GM06990 (cell line): Measurements from ENCODE around the gene SLC39A1.

Source experiments
- DNase-seq: peaks from one replicate; pipeline ENCODE4 v3.0.0-alpha.2; 2011; ENCODE audit not compliant: insufficient read length; ENCODE audit errors: extremely low read depth
- H3K27me3 ChIP-seq: replicated peaks from 2 replicates; pipeline ENCODE4 v1.6.0; 2011; ENCODE audit warnings: low read length; ENCODE audit not compliant: control insufficient read depth, insufficient read depth
- H3K36me3 ChIP-seq: 2 replicates; pipeline ENCODE4 v1.5.1; 2011; ENCODE audit warnings: low read length; ENCODE audit not compliant: control insufficient read depth, insufficient read depth
- H3K4me3 ChIP-seq: replicated peaks from 2 replicates; pipeline ENCODE4 v1.5.1; 2011; ENCODE audit warnings: low read depth, mild to moderate bottlenecking, control low read depth, low read length
- TF ChIP-seq, protein P1 (sequence below): IDR thresholded peaks from 2 replicates; pipeline ENCODE4 v1.5.1; 2011; ENCODE audit warnings: low read length, control low read depth, mild to moderate bottlenecking, inconsistent platforms; ENCODE audit not compliant: insufficient read depth, poor library complexity, severe bottlenecking

The SLC39A1 gene

DNA sequence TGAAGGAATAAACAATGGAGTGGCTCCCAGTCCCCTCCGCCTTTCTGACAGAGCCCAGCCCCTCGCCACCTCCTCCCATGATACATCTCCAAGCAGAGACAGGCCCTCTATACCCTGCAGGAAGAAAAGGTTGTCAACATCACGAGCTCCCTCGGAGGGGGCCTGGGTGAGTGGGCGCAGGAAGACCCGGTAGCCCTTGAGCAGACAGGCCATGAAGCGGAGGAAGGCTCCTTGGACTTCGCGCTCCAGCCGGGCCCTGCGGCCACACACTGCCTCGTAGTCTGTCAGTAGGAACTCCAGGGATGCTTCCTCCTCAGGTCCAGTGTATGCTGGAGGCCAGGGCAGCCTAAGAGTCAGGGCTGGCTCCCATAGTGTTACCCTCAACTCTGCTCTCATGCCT lies 23.9 kb downstream of the SLC39A1 start:
- no peaks in the 10 kb centered on the region for H3K27me3 ChIP-seq
- TF ChIP-seq, protein P1, sequence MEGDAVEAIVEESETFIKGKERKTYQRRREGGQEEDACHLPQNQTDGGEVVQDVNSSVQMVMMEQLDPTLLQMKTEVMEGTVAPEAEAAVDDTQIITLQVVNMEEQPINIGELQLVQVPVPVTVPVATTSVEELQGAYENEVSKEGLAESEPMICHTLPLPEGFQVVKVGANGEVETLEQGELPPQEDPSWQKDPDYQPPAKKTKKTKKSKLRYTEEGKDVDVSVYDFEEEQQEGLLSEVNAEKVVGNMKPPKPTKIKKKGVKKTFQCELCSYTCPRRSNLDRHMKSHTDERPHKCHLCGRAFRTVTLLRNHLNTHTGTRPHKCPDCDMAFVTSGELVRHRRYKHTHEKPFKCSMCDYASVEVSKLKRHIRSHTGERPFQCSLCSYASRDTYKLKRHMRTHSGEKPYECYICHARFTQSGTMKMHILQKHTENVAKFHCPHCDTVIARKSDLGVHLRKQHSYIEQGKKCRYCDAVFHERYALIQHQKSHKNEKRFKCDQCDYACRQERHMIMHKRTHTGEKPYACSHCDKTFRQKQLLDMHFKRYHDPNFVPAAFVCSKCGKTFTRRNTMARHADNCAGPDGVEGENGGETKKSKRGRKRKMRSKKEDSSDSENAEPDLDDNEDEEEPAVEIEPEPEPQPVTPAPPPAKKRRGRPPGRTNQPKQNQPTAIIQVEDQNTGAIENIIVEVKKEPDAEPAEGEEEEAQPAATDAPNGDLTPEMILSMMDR: no peak
- peaks cover 57% of the 10 kb centered on the region for H3K36me3 ChIP-seq
- no peak for DNase-seq
- no peak overlapping the region for H3K4me3 ChIP-seq

DNA sequence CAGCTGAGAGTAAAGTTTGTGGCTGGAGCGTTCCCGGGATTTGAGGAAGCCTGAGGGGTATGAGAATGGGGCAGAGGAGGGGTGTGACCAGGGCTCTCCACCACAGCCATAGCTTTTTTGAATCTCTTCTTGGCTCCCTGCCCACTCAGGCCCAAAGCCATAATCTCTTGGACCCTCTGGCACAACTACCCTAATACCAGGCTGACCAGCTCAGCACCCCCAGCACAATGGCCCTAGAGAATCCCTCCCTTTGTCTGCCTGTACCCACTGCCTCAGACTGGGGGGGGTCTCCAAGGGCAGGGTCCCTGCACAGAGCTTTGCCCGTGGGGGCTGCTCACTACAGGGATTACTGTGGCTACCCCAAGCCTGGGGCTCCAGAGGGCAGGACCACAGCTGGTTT lies 24.3 kb downstream of the SLC39A1 start:
- no peaks in the 10 kb centered on the region for H3K27me3 ChIP-seq
- no peak overlapping the region for H3K4me3 ChIP-seq
- peaks cover 57% of the 10 kb centered on the region for H3K36me3 ChIP-seq
- TF ChIP-seq, protein P1: no peak
- no peak for DNase-seq

DNA sequence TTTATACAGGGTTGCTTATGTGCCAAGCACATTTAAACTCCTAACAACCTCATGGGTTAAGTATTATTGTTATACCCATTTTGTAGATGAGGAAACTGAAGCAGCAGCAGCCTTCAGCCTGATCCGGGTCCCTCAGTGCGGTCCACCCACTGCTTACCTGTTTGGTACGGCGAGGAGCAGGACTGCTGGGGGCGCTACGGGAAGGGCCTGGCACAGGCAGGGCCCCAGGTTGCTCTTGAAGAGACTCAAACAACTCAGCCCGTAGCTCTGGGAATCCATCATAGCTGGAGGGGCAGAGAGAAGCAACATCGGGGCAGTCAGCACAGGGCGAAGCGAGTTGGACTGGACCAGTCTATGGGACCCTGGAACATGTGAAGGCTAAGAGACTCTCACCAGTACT lies 26.0 kb downstream of the SLC39A1 start:
- TF ChIP-seq, protein P1: no peak
- Histone ChIP-seq H3K27me3 (no peaks in the 10 kb centered on the region), H3K4me3 (no peak overlapping the region), H3K36me3 (peaks cover 69% of the 10 kb centered on the region)
- DNase-seq: no peak

DNA sequence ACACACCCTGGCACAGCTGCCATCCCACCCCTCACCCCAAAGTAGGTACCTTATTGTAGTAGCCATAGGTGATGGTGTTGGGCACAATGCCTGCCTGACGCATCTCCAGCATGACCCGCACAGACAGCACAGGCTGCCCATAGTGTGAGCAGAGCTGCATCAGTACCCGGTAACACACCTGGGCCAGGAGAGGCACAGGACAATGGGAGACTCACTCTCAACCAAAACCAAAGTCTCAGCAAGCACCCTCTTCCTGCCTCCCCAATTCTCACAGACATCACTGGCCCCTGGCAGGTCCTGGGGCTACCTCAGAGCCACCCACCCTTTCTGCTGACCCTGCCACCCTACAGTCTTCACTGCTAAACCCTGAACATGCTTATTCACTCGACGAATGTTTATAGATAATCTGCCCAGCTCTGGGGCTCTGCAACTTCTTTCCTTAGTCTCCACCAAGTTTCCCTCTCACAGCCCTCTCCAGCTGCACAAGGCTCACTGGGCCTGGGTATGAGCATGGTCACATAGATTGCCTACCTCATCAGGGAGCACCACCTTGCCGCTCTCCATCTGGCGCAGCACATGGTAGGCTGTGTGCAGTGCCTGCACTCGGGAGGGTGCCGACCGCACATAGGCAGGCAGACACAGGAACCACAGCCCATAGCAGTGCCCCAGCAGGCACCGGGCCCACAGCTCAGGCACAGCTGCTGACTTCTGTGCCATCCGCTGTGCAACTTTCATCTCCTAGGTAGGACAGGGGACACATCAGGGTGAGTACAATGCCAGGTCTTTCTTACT lies 27.1 kb downstream of the SLC39A1 start:
- Histone ChIP-seq H3K27me3 (no peaks in the 10 kb centered on the region), H3K4me3 (no peak overlapping the region), H3K36me3 (peaks cover 65% of the 10 kb centered on the region)
- DNase-seq: no peak
- TF ChIP-seq, protein P1: no peak

DNA sequence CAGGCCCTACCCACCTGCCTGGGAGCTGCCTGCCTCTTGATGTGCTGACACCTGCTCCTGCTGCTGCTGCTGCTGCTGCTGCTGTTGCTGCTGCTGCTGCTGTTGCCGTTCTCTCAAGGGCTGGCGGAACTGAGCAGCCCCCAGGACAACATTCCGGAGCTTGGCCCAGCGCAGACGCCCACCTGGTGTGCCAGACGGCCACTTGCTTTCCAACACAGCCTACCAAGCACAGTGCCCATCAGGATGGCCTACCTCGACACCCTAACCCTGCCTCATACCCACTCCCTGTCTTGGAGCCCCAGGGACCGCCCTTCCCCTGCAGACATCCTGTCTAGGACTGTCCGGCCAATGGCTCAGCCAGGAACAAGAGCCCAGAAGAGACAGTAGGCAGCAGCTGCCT lies 28.6 kb downstream of the SLC39A1 start:
- TF ChIP-seq, protein P1: no peak
- DNase-seq: no peak
- Histone ChIP-seq H3K4me3 (no peak overlapping the region), H3K27me3 (no peaks in the 10 kb centered on the region), H3K36me3 (peaks cover 60% of the 10 kb centered on the region)
